Keratinocyte (primary cell): ENCODE measurements around the gene DHX57. TPM values are rescaled to one million over a fixed set of nuclear protein-coding genes. Genes with fewer than 3 reads are reported as not detected.

Experiments used
- DNase-seq: peaks from one replicate; pipeline ENCODE4 v3.0.0-alpha.2; 2011; ENCODE audit warnings: low read depth, missing footprints, low spot score
- FAIRE-seq: peaks from 2 replicates; lab custom pipeline; 2011; peaks lifted over from hg19 to GRCh38; lab: Jason Lieb, UNC
- H2AFZ ChIP-seq: 2 replicates; pipeline ENCODE4 v1.6.0; 2012; ENCODE audit warnings: low read length, control low read depth, inconsistent platforms; ENCODE audit not compliant: control insufficient read depth
- H3K27ac ChIP-seq: 2 replicates; pipeline ENCODE4 v1.5.1; 2011; ENCODE audit warnings: low read length; ENCODE audit not compliant: control insufficient read depth, insufficient read depth
- H3K27me3 ChIP-seq: 3 replicates; pipeline ENCODE4 v1.6.0; 2011; ENCODE audit warnings: low read length; ENCODE audit not compliant: control insufficient read depth, insufficient read depth; ENCODE audit errors: extremely low read depth
- H3K36me3 ChIP-seq, 2 experiments: 2 replicates in 1 of 2; 3 replicates in 1 of 2; pipeline ENCODE4 v1.5.1; 2011; ENCODE audit warnings: low read length in 2 of 2, mild to moderate bottlenecking in 1 of 2; ENCODE audit not compliant: control insufficient read depth in 2 of 2, insufficient read depth in 2 of 2; ENCODE audit errors: extremely low read depth in 1 of 2
- H3K4me1 ChIP-seq: 3 replicates; pipeline ENCODE4 v1.5.1; 2011; ENCODE audit warnings: low read length; ENCODE audit not compliant: control insufficient read depth, insufficient read depth; ENCODE audit errors: extremely low read depth
- H3K4me2 ChIP-seq: 3 replicates; pipeline ENCODE4 v1.6.0; 2011; ENCODE audit warnings: low read depth, low read length; ENCODE audit not compliant: control insufficient read depth, insufficient read depth; ENCODE audit errors: extremely low read depth
- H3K4me3 ChIP-seq, 3 experiments: fragments of 200-600 bp in 1 of 3; sonication (generic) in 1 of 3; 2 replicates in 2 of 3; 3 replicates in 1 of 3; pipeline ENCODE4 v1.5.1; 2011 to 2016; ENCODE audit warnings: low read length in 3 of 3, mild to moderate bottlenecking in 3 of 3, control low read depth in 2 of 3, inconsistent platforms in 1 of 3, low read depth in 1 of 3, mixed read lengths in 1 of 3, mixed run types in 1 of 3, moderate library complexity in 1 of 3; ENCODE audit not compliant: control insufficient read depth in 2 of 3, insufficient read depth in 2 of 3; ENCODE audit errors: extremely low read depth in 1 of 3
- H3K79me2 ChIP-seq: 2 replicates; pipeline ENCODE4 v1.6.0; 2012; ENCODE audit warnings: low read length; ENCODE audit not compliant: control insufficient read depth, insufficient read depth
- H3K9ac ChIP-seq: 3 replicates; pipeline ENCODE4 v1.6.0; 2011; ENCODE audit warnings: low read length; ENCODE audit not compliant: control insufficient read depth, insufficient read depth; ENCODE audit errors: extremely low read depth
- H3K9me1 ChIP-seq: 3 replicates; pipeline ENCODE4 v1.6.0; 2011; ENCODE audit warnings: low read length; ENCODE audit not compliant: control insufficient read depth, insufficient read depth; ENCODE audit errors: extremely low read depth
- H3K9me3 ChIP-seq: 2 replicates; pipeline ENCODE4 v1.5.1; 2012; ENCODE audit warnings: low read depth, low read length; ENCODE audit not compliant: control insufficient read depth
- H4K20me1 ChIP-seq: 3 replicates; pipeline ENCODE4 v1.6.0; 2011; ENCODE audit warnings: low read length; ENCODE audit not compliant: control insufficient read depth, insufficient read depth; ENCODE audit errors: extremely low read depth
- EZH2 ChIP-seq: IDR thresholded peaks from one replicate; pipeline ENCODE4 v1.6.1; 2012; ENCODE audit warnings: inconsistent platforms, mild to moderate bottlenecking, low read length, moderate library complexity
- dilution Hi-C: fragments of 300-500 bp; cut with MboI; formaldehyde crosslinking; loops from one replicate; pipeline ENCODE4 v1.7.0; 2020; ENCODE audit warnings: low sequenced_read_pairs; ENCODE audit not compliant: extremely low pct_ligation_motif_present
- polyA plus RNA-seq, 5 experiments: library from polyadenylated mRNA; depleted of rRNA in 3 of 5; stranded (reverse) in 3 of 5; stranded (forward) in 1 of 5; unstranded in 1 of 5; fragments of >200 nt; gene quantifications; 1 replicate in 1 of 5; 2 replicates in 3 of 5; 3 replicates in 1 of 5; pipeline versions ENCODE4 v1.2.1 to v1.2.3, GENCODE V29; 2011 to 2012; ENCODE audit warnings: missing spikeins in 2 of 5, low read depth in 1 of 5, low replicate concordance in 1 of 5
- TF ChIP-seq, protein P1 (sequence below), 3 experiments: IDR thresholded peaks in 1 of 3; conservative IDR thresholded peaks in 1 of 3; optimal IDR thresholded peaks in 1 of 3; 2 replicates in 2 of 3; 3 replicates in 1 of 3; pipeline versions ENCODE3 to v1.5.1; 2011; ENCODE audit warnings: low read length in 3 of 3, mild to moderate bottlenecking in 3 of 3, moderate library complexity in 2 of 3, control low read depth in 1 of 3, inconsistent platforms in 1 of 3; ENCODE audit not compliant: insufficient read depth in 2 of 3; ENCODE audit errors: extremely low read depth in 1 of 3

The DHX57 gene
- polyA plus RNA-seq, 1 donor (not counting 4 experiments of a cell fraction or from before 2014, with no cell fraction given), result 19.0 TPM

DNA sequence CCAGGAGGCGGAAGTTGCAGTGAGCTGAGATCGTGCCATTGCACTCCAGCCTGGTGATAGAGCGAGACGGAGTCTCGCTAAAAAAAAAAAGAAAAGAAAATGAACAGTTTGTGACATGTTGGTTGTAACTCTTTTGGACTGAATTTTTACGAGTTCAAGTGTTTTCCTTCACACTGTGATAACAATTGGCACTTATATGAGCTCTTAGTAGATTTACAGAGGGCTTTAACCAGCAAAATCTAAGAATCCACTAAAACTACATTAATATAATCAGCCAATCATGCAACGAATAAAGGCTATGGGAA lies 99.9 kb downstream of the DHX57 start:
- no peak overlapping the region for H3K4me3 ChIP-seq
- no peak overlapping the region for H2AFZ ChIP-seq

DNA sequence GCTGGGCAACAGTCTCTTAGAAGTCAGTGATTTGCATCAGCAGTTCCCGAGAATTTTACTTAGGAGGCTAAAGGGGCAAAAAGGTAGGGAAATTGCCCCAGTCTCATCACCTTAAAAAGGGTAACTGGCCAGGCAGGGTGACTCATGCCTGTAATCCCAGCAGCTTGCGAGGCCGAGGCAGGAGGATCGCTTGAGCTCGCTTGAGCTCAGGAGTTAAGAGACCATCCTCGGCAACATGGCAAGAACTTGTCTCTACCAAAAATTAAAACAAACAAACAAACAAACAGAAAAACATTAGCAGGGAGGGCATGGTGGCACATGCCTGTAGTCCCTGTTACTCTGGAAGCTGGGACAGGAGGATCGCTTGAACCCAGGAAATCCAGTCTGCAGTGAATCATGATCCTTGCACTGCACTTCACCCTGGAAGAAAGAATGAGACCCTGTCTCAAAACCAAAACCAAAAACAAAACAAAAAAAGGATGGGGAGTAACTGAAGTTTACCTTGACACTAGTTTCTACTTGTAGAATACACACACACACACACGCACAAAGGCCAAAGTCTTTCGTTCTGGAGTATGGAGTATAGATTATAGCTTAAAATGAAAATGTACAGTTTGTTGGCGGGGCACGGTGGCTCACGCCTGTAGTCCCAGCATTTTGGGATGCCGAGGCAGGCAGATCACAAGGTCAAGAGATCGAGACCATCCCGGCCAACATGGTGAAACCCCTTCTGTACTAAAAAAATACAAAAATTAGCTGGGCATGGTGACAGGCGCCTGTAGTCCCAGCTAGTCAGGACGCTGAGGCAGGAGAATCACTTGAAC lies 100.4 kb downstream of the DHX57 start:
- Histone ChIP-seq H2AFZ (no peak overlapping the region), H3K4me2 (no peak overlapping the region), H3K4me3 (no peak overlapping the region), H4K20me1 (no peaks in the 10 kb centered on the region), H3K36me3 (no peaks in the 10 kb centered on the region), H3K27ac (no peak overlapping the region), H3K27me3 (no peaks in the 10 kb centered on the region), H3K9me3 (no peaks in the 10 kb centered on the region), H3K9ac (no peak overlapping the region), H3K9me1 (no peaks in the 10 kb centered on the region), H3K4me1 (peaks cover 6% of the 10 kb centered on the region), H3K79me2 (peaks cover 12% of the 10 kb centered on the region)
- dilution Hi-C loops, result no loop called here
- no peak for TF ChIP-seq EZH2
- TF ChIP-seq, protein P1, sequence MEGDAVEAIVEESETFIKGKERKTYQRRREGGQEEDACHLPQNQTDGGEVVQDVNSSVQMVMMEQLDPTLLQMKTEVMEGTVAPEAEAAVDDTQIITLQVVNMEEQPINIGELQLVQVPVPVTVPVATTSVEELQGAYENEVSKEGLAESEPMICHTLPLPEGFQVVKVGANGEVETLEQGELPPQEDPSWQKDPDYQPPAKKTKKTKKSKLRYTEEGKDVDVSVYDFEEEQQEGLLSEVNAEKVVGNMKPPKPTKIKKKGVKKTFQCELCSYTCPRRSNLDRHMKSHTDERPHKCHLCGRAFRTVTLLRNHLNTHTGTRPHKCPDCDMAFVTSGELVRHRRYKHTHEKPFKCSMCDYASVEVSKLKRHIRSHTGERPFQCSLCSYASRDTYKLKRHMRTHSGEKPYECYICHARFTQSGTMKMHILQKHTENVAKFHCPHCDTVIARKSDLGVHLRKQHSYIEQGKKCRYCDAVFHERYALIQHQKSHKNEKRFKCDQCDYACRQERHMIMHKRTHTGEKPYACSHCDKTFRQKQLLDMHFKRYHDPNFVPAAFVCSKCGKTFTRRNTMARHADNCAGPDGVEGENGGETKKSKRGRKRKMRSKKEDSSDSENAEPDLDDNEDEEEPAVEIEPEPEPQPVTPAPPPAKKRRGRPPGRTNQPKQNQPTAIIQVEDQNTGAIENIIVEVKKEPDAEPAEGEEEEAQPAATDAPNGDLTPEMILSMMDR (optimal IDR thresholded peaks at IDR 0.05 in 1 of 3, IDR thresholded peaks at IDR 0.05 in 1 of 3, conservative IDR thresholded peaks at IDR 0.05 in 1 of 3; ENCODE audit: extremely low read depth in 1 of 3, insufficient read depth in 2 of 3, low read length in 3 of 3), result no peak
- DNase-seq, result no peak
- FAIRE-seq, result no peak

More for the DNA sequence above, 99.9 kb downstream of the DHX57 start:
- H3K9ac ChIP-seq, result no peak overlapping the region
- FAIRE-seq (no peak), DNase-seq (no peak)
- dilution Hi-C loops, result no loop called here
- no peak overlapping the region for H3K27ac ChIP-seq
- H3K27me3 ChIP-seq, result no peaks in the 10 kb centered on the region
- peaks cover 12% of the 10 kb centered on the region for H3K79me2 ChIP-seq
- peaks cover 6% of the 10 kb centered on the region for H3K4me1 ChIP-seq
- no peaks in the 10 kb centered on the region for H3K9me1 ChIP-seq
- TF ChIP-seq, protein P1 (optimal IDR thresholded peaks at IDR 0.05 in 1 of 3, IDR thresholded peaks at IDR 0.05 in 1 of 3, conservative IDR thresholded peaks at IDR 0.05 in 1 of 3; ENCODE audit: extremely low read depth in 1 of 3, insufficient read depth in 2 of 3, low read length in 3 of 3), result no peak
- no peak for TF ChIP-seq EZH2
- no peak overlapping the region for H3K4me2 ChIP-seq
- H3K9me3 ChIP-seq, result no peaks in the 10 kb centered on the region
- H4K20me1 ChIP-seq, result no peaks in the 10 kb centered on the region
- H3K36me3 ChIP-seq, result no peaks in the 10 kb centered on the region
